Measurements from ENCODE around the gene SMPDL3A.

The SMPDL3A gene

DNA sequence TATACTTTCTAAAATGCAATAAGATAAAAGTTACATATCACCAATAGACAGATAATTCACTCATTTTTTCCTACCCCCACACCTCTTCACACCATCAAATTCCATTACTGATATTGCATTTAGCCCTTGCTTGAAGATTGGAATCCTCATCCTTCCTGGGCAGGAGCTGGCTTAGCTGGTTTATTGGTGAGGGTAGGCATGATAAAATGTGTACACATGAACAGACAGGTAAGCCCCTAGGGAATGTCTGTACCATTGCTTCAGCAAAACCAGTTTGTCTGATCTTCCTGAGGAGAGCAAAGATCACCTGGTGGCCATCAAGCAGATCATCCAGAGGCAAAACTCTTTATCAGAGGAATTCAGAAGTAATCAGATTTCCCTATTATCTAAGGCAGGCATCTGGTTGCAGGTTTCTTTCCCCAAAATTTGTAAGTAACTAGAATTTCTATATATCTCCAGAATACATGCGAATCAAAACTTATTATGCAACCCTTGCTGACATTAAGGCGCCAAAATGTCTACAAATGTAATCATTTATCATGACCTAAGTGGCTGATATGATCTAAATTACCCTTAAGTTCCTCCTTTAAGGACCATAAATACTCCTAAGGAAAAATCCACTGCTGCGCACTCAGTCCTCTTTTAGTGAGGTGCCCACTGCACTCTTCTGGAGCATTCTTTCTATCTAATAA, 16.2 kb upstream of the SMPDL3A start:
- Histone ChIP-seq H3K36me3 (ENCODE audit: control insufficient read depth, insufficient read depth, low read length) (no peaks in the 10 kb centered on the region), H3K9me3 (ENCODE audit: control insufficient read depth, low read length) (no peaks in the 10 kb centered on the region), H3K4me1 (ENCODE audit: control insufficient read depth, insufficient read depth, low read length, poor library complexity, severe bottlenecking) (no peaks in the 10 kb centered on the region), H3K4me3 (ENCODE audit: insufficient read depth, low read depth, low read length, poor library complexity, severe bottlenecking) (no peak overlapping the region), H3K27me3 (replicated peaks; ENCODE audit: control insufficient read depth, insufficient read depth, low read length, poor library complexity, severe bottlenecking) (no peaks in the 10 kb centered on the region), H3K27ac (ENCODE audit: insufficient read depth, low read length, poor library complexity, severe bottlenecking) (no peak overlapping the region)
- no peak for DNase-seq

- no peaks in the 10 kb centered on the region for H3K36me3 ChIP-seq (ENCODE audit: control insufficient read depth, insufficient read depth, low read length)
- no peaks in the 10 kb centered on the region for H3K27me3 ChIP-seq (replicated peaks; ENCODE audit: control insufficient read depth, insufficient read depth, low read length, poor library complexity, severe bottlenecking)
- no peak overlapping the region for H3K27ac ChIP-seq (ENCODE audit: insufficient read depth, low read length, poor library complexity, severe bottlenecking)
- H3K4me3 ChIP-seq (ENCODE audit: insufficient read depth, low read depth, low read length, poor library complexity, severe bottlenecking) = no peak overlapping the region
- no peaks in the 10 kb centered on the region for H3K4me1 ChIP-seq (ENCODE audit: control insufficient read depth, insufficient read depth, low read length, poor library complexity, severe bottlenecking)
- DNase-seq = no peak
- no peaks in the 10 kb centered on the region for H3K9me3 ChIP-seq (ENCODE audit: control insufficient read depth, low read length)
Measured at GRCh38 chr6:122775975-122776374, 13.1 kb upstream of the SMPDL3A start.

DNA sequence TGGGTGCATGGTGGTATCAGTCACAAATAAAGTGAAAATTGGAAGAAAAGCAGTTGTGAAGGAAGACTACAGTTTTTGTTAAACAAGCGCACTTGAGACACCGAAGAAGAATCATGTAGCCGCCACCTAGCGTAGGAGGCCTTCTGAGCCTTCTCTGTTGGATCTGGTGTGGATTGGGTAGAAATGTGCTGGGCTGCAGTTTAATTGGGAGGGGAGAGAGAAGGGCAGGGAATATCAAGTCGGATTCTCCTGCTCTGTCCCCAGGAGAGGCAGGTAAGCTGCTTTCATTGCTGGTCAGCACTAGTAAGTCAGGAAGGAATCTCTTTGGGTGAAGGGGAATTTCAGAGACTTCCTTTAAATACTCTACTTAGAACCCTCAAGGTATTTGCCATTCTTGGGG, 10.8 kb upstream of the SMPDL3A start:
- DNase-seq = no peak
- Histone ChIP-seq H3K36me3 (ENCODE audit: control insufficient read depth, insufficient read depth, low read length) (no peaks in the 10 kb centered on the region), H3K27me3 (replicated peaks; ENCODE audit: control insufficient read depth, insufficient read depth, low read length, poor library complexity, severe bottlenecking) (no peaks in the 10 kb centered on the region), H3K4me3 (ENCODE audit: insufficient read depth, low read depth, low read length, poor library complexity, severe bottlenecking) (no peak overlapping the region), H3K9me3 (ENCODE audit: control insufficient read depth, low read length) (no peaks in the 10 kb centered on the region), H3K27ac (ENCODE audit: insufficient read depth, low read length, poor library complexity, severe bottlenecking) (no peak overlapping the region), H3K4me1 (ENCODE audit: control insufficient read depth, insufficient read depth, low read length, poor library complexity, severe bottlenecking) (no peaks in the 10 kb centered on the region)

GRCh38 chr6:122778985-122779661, 9.9 kb upstream of the SMPDL3A start:
- no peaks in the 10 kb centered on the region for H3K36me3 ChIP-seq (ENCODE audit: control insufficient read depth, insufficient read depth, low read length)
- DNase-seq = no peak
- no peaks in the 10 kb centered on the region for H3K27me3 ChIP-seq (replicated peaks; ENCODE audit: control insufficient read depth, insufficient read depth, low read length, poor library complexity, severe bottlenecking)
- no peak overlapping the region for H3K27ac ChIP-seq (ENCODE audit: insufficient read depth, low read length, poor library complexity, severe bottlenecking)
- H3K4me3 ChIP-seq (ENCODE audit: insufficient read depth, low read depth, low read length, poor library complexity, severe bottlenecking) = no peak overlapping the region
- no peaks in the 10 kb centered on the region for H3K4me1 ChIP-seq (ENCODE audit: control insufficient read depth, insufficient read depth, low read length, poor library complexity, severe bottlenecking)
- no peaks in the 10 kb centered on the region for H3K9me3 ChIP-seq (ENCODE audit: control insufficient read depth, low read length)

- DNase-seq = no peak
- no peaks in the 10 kb centered on the region for H3K9me3 ChIP-seq (ENCODE audit: control insufficient read depth, low read length)
- no peaks in the 10 kb centered on the region for H3K4me1 ChIP-seq (ENCODE audit: control insufficient read depth, insufficient read depth, low read length, poor library complexity, severe bottlenecking)
- no peaks in the 10 kb centered on the region for H3K36me3 ChIP-seq (ENCODE audit: control insufficient read depth, insufficient read depth, low read length)
- H3K27ac ChIP-seq (ENCODE audit: insufficient read depth, low read length, poor library complexity, severe bottlenecking) = no peak within 1 kb of the TSS
- H3K27me3 ChIP-seq (replicated peaks; ENCODE audit: control insufficient read depth, insufficient read depth, low read length, poor library complexity, severe bottlenecking) = no peaks in the 10 kb centered on the region
- H3K4me3 ChIP-seq (ENCODE audit: insufficient read depth, low read depth, low read length, poor library complexity, severe bottlenecking) = no peak within 1 kb of the TSS
Measured at GRCh38 chr6:122779667-122780066, 9.4 kb upstream of the SMPDL3A start, which contains the start of gene FABP7. FABP7 (plus strand) TSS chr6:122779716; CDS start chr6:122779795, 79 bp downstream.

GRCh38 chr6:122780114-122780513, 8.9 kb upstream of the SMPDL3A start:
- no peaks in the 10 kb centered on the region for H3K27me3 ChIP-seq (replicated peaks; ENCODE audit: control insufficient read depth, insufficient read depth, low read length, poor library complexity, severe bottlenecking)
- H3K9me3 ChIP-seq (ENCODE audit: control insufficient read depth, low read length) = no peaks in the 10 kb centered on the region
- H3K27ac ChIP-seq (ENCODE audit: insufficient read depth, low read length, poor library complexity, severe bottlenecking) = no peak overlapping the region
- DNase-seq = no peak
- no peak overlapping the region for H3K4me3 ChIP-seq (ENCODE audit: insufficient read depth, low read depth, low read length, poor library complexity, severe bottlenecking)
- H3K36me3 ChIP-seq (ENCODE audit: control insufficient read depth, insufficient read depth, low read length) = no peaks in the 10 kb centered on the region
- H3K4me1 ChIP-seq (ENCODE audit: control insufficient read depth, insufficient read depth, low read length, poor library complexity, severe bottlenecking) = no peaks in the 10 kb centered on the region

DNA sequence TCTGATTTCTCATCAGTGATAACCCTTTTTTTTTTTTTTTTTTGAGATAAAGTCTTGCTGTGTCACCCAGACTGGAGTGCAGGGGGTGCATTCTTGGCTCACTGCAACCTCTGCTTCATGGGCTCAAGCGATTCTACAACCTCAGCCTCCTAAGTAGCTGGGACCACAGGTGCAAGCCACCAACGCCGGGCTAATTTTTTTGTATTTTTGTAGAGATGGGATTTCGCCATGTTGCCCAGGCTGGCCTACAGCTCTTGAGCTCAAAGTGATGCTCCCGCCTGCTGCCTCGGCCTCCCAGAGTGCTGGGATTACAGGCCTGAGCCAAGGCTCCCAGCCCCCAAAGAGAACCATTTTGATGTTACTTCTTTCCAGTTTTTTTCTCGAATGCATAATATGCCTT, 7.3 kb upstream of the SMPDL3A start:
- Histone ChIP-seq H3K27ac (ENCODE audit: insufficient read depth, low read length, poor library complexity, severe bottlenecking) (no peak overlapping the region), H3K4me1 (ENCODE audit: control insufficient read depth, insufficient read depth, low read length, poor library complexity, severe bottlenecking) (no peaks in the 10 kb centered on the region), H3K36me3 (ENCODE audit: control insufficient read depth, insufficient read depth, low read length) (no peaks in the 10 kb centered on the region), H3K4me3 (ENCODE audit: insufficient read depth, low read depth, low read length, poor library complexity, severe bottlenecking) (no peak overlapping the region), H3K27me3 (replicated peaks; ENCODE audit: control insufficient read depth, insufficient read depth, low read length, poor library complexity, severe bottlenecking) (no peaks in the 10 kb centered on the region), H3K9me3 (ENCODE audit: control insufficient read depth, low read length) (no peaks in the 10 kb centered on the region)
- no peak for DNase-seq

DNA sequence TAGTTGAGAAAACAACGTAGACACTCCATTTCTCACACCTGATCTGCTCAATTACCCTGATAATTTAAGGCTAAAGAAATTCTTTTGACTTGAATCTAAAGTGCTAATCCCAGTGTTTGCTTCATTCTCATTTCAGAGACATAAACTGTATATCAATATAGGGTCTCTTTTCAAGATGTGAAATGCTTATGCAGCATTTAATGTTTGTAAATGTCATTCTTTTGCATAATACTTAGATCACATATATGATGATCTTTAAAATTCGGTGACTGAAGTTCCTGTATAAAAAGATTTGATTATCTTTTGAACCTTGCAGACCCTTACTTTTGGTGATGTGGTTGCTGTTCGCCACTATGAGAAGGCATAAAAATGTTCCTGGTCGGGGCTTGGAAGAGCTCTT, 5.7 kb upstream of the SMPDL3A start:
- H3K9me3 ChIP-seq (ENCODE audit: control insufficient read depth, low read length) = no peaks in the 10 kb centered on the region
- H3K4me3 ChIP-seq (ENCODE audit: insufficient read depth, low read depth, low read length, poor library complexity, severe bottlenecking) = no peak overlapping the region
- DNase-seq = no peak
- no peaks in the 10 kb centered on the region for H3K27me3 ChIP-seq (replicated peaks; ENCODE audit: control insufficient read depth, insufficient read depth, low read length, poor library complexity, severe bottlenecking)
- H3K36me3 ChIP-seq (ENCODE audit: control insufficient read depth, insufficient read depth, low read length) = no peaks in the 10 kb centered on the region
- H3K4me1 ChIP-seq (ENCODE audit: control insufficient read depth, insufficient read depth, low read length, poor library complexity, severe bottlenecking) = no peaks in the 10 kb centered on the region
- H3K27ac ChIP-seq (ENCODE audit: insufficient read depth, low read length, poor library complexity, severe bottlenecking) = no peak overlapping the region

GRCh38 chr6:122785891-122786290, 3.2 kb upstream of the SMPDL3A start:
- H3K27ac ChIP-seq (ENCODE audit: insufficient read depth, low read length, poor library complexity, severe bottlenecking) = no peak overlapping the region
- no peaks in the 10 kb centered on the region for H3K9me3 ChIP-seq (ENCODE audit: control insufficient read depth, low read length)
- no peak for DNase-seq
- H3K36me3 ChIP-seq (ENCODE audit: control insufficient read depth, insufficient read depth, low read length) = no peaks in the 10 kb centered on the region
- peaks cover 3% of the 10 kb centered on the region for H3K4me1 ChIP-seq (ENCODE audit: control insufficient read depth, insufficient read depth, low read length, poor library complexity, severe bottlenecking)
- no peak overlapping the region for H3K4me3 ChIP-seq (ENCODE audit: insufficient read depth, low read depth, low read length, poor library complexity, severe bottlenecking)
- H3K27me3 ChIP-seq (replicated peaks; ENCODE audit: control insufficient read depth, insufficient read depth, low read length, poor library complexity, severe bottlenecking) = peaks cover 8% of the 10 kb centered on the region

DNA sequence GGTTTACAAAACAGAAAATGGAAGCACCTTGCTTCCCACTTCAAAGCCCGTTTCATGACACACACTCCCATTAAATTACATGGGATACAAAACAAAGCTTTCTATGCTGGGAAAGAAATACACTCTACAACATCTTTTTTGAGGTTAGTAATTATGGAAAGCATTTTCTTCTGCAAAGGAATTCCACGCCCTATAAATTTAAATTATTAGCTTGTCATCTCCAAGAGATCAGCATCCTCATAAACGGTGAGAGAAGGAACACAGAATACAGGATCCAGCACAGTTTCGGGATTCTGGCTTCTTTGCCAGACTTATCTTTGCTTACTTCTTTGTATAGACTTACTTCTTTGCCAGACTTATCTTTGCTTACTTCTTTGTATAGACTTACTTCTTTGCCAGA, 1.3 kb upstream of the SMPDL3A start:
- no peaks in the 10 kb centered on the region for H3K9me3 ChIP-seq (ENCODE audit: control insufficient read depth, low read length)
- H3K4me3 ChIP-seq (ENCODE audit: insufficient read depth, low read depth, low read length, poor library complexity, severe bottlenecking) = no peak overlapping the region
- DNase-seq = no peak
- H3K27me3 ChIP-seq (replicated peaks; ENCODE audit: control insufficient read depth, insufficient read depth, low read length, poor library complexity, severe bottlenecking) = peaks cover 8% of the 10 kb centered on the region
- H3K36me3 ChIP-seq (ENCODE audit: control insufficient read depth, insufficient read depth, low read length) = no peaks in the 10 kb centered on the region
- H3K27ac ChIP-seq (ENCODE audit: insufficient read depth, low read length, poor library complexity, severe bottlenecking) = no peak overlapping the region
- peaks cover 3% of the 10 kb centered on the region for H3K4me1 ChIP-seq (ENCODE audit: control insufficient read depth, insufficient read depth, low read length, poor library complexity, severe bottlenecking)
